Stimulated activated CD4-positive, alpha-beta T cell treated with anti-CD3 and anti-CD28 coated beads, Interleukin-15, amount 100 ng/mL, for 48 hours (primary cell): ENCODE data around the gene METTL2B.
"Not testable (repeated sequence)": the region's sequence is repeated elsewhere in the genome, so short reads cannot be mapped to it uniquely, and the experiment has no call there.

Experiments
- DNase-seq, 2 donors: peaks; one replicate each; pipeline ENCODE4 v3.0.0-alpha.2; 2020; ENCODE audit warnings: low read depth in 2 of 2

METTL2B gene

DNA sequence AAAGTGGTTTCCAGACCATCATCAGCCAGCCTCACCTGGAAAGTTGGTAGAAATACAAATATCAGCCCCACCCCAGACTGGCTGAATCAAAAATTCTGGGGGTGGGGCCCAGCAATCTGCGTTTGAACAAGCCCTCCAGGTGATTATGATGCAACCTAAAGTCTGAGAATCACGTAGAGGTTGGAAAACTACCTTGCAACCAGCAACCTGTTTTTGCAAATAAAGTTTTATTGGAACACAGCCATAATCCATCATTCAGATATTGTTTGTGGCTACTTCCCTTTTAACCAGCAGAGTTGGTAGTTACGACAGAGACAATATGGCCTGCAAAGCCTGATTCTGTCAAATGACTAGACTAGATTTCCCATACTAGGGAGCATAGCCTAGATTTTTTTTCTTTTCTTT lies 49.5 kb downstream of the METTL2B start:
- not testable (repeated sequence) for DNase-seq

DNA sequence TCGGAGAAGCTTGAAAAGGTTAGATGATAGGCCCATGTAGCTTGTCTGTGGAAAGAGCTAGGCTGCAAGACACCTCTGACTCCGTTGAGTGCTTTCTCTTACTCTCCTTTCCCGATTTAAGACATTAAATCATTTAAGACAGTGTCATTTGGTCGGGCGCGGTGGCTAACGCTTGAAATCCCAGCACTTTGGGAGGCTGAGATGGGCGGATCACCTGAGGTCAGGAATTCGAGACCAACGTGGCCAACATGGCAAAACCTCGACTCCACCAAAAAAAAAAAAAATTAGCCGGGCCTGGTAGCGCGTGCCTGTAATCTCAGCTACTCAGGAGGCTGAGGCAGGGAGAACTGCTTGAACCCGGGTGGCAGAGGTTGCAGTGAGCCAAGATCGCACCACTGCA lies 52.6 kb downstream of the METTL2B start:
- DNase-seq = not testable (repeated sequence)

DNA sequence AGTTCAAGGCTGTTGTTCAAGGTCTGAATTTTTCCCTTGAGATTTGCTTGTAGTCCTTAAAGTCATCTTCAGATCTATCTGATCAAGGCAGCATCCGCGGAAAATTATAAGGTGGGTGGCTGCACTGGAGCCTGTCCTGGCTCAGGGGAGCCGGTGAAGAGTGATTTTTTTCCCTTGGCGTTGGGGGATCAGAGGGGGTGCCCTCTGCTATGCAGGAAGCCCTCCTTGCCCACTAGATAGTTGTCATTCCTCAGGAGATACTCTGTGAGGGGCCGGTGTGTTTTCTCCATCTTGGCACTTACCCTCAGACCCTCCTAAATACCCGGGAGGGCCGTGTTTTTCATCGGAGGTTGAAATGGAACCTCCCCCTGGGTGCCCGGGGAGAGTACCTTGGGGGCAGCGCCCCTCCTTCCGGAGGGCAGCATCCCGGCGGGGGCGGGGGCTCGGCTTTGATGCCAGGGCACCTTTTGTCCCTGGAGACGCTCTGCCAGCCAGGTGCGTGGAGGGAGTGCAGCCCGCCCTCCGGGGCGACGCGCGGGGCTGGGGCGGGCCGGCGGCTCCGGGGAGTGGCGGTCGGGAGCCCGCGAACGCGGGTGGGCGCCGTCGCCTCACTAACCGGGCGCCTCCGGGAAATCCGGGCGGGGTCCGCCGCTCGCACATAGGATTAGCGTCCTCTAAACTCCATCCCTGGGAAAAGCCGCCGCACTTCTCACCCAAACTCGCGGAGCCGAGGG lies 53.7 kb downstream of the METTL2B start:
- peak; percentile 2 to 8 for DNase-seq

DNA sequence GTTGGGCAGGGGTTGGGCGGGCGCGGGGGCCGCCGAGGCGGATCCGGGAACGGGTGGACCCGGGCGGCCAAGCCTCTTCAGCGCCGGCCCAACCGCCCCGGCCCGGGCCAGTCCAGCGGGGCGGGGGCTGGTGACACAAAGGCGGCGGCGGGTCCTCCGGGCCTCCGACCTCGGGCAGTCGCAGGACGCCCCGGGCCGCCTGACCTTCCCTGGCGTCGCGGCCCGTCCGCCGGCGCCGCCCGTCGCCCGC lies 54.2 kb downstream of the METTL2B start:
- no peak for DNase-seq

DNA sequence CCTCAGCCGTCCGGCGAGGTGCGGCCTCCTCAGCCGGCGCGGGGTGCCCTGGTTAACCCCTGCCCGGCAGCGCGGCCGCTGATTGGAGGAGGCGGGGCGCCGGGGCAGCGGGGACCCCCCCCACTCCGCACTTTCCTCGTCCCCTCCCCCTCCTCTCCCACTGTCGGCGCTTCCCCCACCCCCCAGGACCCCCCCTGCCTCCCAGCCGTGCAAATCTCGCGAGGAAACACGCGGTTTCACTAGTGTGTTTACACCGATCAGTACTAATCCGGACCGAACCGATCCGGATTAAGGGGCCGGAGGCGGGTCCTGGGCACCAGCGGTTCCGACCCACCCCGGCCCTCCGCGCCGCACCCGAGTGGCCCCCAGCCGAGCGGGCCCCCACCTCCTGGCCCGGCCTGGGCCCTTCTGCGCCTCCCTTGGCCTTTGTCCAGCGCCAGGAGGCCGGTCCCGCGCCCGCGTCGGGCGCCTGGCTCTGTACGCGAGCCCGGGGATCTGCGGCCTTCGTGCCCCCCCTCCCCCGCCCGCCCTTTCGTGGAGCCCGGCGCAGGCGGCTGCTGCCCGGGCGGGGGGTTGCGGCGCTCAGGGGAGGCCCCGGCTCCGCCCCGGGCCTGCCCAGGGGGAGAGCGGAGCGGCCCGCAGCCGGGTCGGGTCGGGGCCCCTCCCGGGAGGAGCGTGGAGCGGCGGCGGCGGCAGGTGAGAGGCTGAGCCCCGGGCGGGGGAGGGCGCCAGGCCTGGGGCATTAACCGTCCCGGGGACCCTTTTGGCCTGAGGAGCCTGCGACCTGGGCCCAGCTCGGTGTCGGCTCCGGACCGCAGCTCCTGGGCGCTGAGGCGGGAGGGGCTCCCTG lies 54.8 kb downstream of the METTL2B start:
- DNase-seq = peak; percentile 60 to 74

DNA sequence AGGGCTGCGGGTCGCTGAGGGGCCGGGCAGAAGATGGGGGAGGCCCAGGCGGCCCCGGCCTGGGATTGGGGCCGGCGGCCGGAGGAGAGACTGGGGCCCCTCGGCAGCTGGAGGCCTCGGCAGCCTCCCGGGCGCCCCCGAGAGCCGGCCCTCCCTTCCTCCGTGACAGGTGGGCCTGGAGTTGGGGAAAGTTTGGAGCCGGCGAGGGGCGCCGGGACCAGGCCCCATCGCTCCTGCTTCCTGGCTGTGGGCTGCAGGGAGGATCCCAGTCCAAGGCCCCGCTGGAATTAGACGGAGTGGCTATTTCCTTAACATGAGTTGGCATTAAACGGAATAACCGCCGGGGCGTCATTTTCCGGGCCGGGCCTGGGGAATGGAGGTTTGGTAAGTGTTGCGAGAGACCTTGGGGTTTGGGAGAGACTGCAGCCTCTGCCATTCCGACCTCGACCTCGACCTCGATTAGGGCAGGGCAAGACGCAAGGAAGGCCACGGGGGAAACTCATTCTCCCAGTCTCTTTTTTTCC lies 55.5 kb downstream of the METTL2B start:
- peak; percentile 7 to 14 for DNase-seq

DNA sequence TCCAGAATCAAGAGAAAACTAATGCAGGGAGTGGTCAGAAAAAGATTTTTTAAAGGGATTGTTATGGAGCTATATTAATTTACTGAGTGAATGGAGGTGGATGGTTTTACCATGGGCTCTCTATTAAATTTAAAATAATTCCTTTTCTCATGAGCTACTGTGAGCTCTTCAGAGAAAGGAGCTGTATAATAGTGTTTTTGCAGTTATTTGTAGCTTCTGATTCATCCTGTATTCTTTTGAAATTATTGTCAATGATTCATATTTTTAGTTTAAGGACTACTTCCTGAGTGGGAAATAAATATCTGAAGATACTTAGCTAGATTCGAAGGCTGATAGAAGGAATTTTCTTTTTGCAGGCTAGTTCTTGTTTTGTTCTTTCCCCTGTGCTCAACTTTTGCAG lies 56.4 kb downstream of the METTL2B start:
- DNase-seq = not testable (repeated sequence)

DNA sequence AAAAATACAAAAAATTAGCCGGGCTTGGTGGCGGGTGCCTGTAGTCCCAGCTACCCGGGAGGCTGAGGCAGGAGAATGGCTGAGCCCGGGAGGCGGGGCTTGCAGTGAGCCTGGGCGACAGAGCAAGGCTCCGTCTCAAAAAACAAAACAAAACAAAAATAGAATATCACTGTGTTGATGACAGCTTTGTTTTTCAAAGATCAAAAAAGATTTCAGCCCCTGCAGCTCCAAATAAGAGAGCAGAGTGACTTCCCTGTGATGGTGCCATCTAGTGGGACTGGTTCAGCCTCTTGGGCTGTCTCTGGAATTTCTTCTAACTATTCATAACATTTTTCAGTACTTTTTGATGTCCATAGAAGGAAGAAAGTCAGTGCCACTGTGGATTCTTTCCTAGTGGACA lies 60.9 kb downstream of the METTL2B start:
- not testable (repeated sequence) for DNase-seq

DNA sequence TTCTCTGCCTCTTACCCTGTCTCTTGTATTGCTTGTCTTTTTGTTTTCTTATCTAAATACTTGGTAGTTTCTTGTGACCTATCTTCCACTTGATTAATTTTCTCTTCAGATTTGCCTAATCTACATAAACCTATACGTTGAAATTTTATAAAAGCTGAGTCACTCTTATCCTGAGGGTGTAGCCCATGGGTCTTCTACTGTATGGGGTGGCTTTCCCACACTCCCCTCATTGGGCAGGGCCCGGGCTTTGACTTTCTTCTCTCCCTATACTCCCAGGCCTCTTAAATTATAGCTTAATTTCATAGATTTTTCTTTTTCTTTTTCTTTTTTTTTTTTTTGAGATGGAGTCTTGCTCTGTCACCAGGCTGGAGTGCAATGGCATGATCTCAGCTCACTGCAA lies 66.0 kb downstream of the METTL2B start:
- DNase-seq = not testable (repeated sequence)

DNA sequence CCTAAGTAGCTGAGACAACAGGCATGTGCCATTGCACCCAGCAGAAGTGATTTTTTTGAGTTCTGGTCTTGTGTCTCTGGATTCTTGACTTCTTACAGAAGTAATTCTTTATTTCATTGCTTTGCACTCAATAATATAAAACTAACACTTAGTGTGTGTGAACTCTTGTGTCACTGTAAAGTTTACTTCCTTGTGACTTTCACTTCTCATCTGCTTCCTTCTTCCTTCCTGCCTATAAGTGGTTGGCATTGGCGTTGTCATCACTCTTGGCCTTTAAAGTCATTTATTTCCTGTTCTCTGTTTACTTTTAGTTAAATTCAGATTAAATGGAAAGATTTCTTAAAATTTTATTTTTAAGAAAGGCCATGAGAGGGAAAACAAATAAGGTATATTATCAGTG lies 66.8 kb downstream of the METTL2B start:
- DNase-seq = not testable (repeated sequence)

DNA sequence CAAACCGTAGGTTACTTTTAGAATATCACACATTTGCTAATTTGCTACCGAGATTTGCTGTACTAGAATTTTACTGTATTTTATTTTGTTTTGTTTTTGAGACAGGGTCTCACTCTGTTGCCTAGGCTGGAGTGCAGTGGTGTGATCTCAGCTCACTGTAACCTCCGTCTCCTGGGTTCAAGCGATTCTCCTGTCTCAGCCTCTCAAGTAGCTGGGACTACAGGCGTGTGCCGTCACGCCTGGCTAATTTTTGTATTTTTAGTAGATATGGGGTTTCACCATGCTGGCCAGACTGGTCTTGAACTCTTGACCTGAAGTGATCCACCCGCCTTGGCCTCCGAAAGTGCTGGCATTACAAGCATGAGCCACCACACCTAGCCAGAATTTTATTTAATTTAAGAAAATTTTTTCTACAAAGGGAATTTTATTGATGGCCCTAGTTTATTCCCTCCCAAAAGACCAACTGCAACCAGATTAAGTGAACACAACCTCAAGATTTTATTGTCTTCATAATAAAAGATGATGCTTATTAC lies 69.8 kb downstream of the METTL2B start:
- not testable (repeated sequence) for DNase-seq

DNA sequence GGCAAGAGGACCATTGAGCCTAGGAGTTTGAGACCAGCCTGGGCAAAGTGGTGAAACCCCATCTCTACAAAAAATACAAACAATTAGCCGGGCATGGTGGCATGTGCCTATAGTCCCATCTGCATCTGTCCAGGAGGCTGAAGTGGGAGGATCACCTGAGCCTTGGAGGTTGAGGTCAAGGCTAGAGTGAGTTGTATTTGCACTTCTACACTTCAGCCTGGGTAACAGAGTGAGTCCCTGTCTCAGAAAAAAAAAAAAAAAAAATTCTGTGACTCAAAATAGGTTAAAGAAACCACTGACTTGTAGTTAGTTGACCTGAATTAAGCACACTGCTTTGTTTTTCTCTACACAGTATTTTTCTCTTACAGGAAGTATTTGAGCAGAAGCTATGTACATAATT lies 74.4 kb downstream of the METTL2B start:
- DNase-seq = no peak

DNA sequence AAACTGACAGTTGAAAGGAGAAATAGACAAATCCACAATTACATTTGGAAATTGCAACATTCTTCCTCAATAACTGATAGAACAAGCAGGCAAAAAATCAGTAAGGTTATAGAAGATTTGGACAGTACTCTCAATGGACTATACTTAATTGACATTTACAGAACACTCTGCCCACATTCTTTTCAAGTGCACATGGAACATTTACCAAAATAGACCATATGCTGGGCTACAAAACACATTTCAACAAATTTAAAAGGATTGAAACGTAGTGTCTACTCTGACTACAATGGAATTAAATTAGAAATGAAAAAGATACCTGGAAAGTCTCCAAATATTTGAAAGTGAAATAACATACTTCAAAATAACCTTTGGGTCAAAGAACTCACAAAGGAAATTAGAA lies 77.8 kb downstream of the METTL2B start:
- DNase-seq = not testable (repeated sequence)
